Measurements from ENCODE around the gene BDKRB1. TPM values are rescaled to one million over a fixed set of nuclear protein-coding genes. Genes with fewer than 3 reads are reported as not detected.

BDKRB1 gene
- total RNA-seq, 1 donor from 2014 or later, result not detected

GRCh38 chr14:96260341-96260821, 4.4 kb downstream of the BDKRB1 start:
- ATAC-seq (no peak), DNase-seq (ENCODE audit: low spot score) (no peak)

DNA sequence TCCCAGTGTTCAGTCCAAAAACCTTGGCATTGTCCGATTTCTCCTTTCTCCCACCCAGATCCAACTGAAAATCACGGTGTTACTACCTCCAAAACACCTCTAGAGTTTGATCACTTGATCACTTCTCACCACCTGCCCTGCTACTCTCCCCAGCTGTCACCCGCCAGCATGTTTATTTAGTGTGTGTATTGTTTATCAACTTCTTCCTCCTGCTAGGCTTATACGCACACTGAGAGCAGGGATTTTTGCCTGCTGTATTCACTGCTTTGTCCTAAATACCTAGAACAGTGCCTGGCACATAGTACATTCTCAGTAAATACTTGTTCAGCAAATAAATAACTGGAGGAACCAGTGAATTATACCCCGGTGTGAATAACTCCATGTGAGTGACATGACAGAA, 5.0 kb downstream of the BDKRB1 start:
- ATAC-seq (no peak), DNase-seq (ENCODE audit: low spot score) (no peak)

GRCh38 chr14:96261772-96262655, 6.0 kb downstream of the BDKRB1 start:
- DNase-seq (ENCODE audit: low spot score) (no peak), ATAC-seq (no peak)

- ATAC-seq, result no peak
- no peak for DNase-seq (ENCODE audit: low spot score)
Observed at GRCh38 chr14:96263347-96264199, 7.6 kb downstream of the BDKRB1 start.

- no peak for DNase-seq (ENCODE audit: low spot score)
- ATAC-seq, result no peak
Observed at GRCh38 chr14:96264200-96264553, 8.2 kb downstream of the BDKRB1 start.

DNA sequence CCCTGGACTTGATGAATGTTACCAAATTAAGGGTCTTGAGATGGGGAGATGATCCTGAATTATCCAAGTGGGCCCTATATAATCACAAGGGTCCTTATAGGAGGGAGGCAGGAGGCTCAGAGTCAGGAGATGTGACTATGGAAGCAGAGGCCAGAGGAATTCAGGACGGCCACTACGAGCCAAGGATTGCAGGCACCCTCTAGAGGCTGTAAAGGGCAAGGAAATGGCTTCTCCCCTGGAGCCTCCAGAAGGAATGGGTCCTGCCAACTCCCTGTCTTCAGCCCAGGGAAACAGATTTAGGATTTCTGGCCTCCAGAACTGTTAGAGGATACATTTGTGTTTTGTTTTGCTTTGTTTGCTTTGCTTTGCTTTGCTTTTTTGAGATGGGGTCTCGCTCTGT, 8.8 kb downstream of the BDKRB1 start:
- ATAC-seq (no peak), DNase-seq (ENCODE audit: low spot score) (no peak)

GRCh38 chr14:96265383-96266095, 9.5 kb downstream of the BDKRB1 start:
- DNase-seq (ENCODE audit: low spot score) (no peak), ATAC-seq (no peak)

DNA sequence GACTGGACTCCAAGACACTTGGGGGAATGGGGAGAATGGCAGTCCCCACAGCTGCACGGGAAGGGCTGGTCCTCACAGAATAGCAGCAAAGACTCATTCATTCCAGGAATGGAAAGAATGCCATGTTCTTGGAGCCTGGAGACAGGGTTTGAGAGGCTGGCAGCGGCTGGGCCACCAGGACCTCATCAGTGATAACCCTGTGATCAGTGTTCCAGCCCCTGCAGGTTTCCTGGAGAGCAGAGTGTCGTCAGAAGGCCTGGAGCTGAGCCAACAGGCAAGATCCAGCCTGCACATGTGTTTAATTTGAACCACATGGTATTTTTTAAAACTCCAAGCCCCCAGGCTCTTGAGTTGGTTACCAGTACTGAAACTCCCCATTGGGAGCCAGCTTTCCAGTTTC, 11.3 kb downstream of the BDKRB1 start:
- ATAC-seq, result no peak
- no peak for DNase-seq (ENCODE audit: low spot score)

GRCh38 chr14:96267916-96268315, 11.9 kb downstream of the BDKRB1 start:
- DNase-seq (ENCODE audit: low spot score), result no peak

GRCh38 chr14:96268431-96269358, 12.7 kb downstream of the BDKRB1 start:
- ATAC-seq (peak; percentile 75), DNase-seq (ENCODE audit: low spot score) (no peak)

More at GRCh38 chr14:96267916-96268315, 11.9 kb downstream of the BDKRB1 start:
- ATAC-seq, result no peak

DNA sequence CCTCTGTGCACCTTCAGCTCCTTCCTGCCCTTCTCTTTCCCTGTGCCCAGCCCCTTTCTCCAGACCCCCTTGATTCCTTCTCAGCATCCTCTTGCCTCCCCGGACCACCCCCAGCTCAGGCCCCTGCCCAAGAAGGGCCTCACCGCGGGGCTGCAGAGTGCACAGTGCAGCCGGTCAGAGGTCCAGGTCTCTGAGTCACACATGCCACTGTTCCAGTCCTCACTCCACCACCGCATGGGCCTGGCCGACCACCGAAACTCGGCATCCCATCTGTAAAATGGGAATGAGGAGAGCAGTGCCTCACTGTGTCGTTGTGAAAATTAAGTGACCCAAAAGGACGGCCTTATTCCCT, 13.3 kb downstream of the BDKRB1 start:
- no peak for DNase-seq (ENCODE audit: low spot score)
- no peak for ATAC-seq

- ATAC-seq (no peak), DNase-seq (ENCODE audit: low spot score) (no peak)
Observed at GRCh38 chr14:96270565-96271420, 14.8 kb downstream of the BDKRB1 start.

DNA sequence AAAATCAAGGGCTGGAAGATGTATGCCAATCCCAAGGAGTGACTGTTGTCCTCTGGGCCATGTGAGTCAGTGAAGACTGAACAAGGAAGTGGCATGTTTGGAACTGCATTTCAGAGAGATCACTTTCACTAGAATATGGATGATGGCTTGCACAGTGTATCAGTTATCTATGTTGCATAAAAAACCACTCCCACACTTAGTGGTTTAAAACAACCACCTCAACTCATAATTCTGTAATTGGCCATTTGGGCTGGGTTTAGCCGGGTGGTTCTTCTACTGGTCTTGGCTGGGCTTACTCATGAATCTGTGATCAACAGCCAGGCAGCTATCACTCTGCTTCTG, 15.4 kb downstream of the BDKRB1 start:
- DNase-seq (ENCODE audit: low spot score) (no peak), ATAC-seq (no peak)

GRCh38 chr14:96272777-96273473, 16.9 kb downstream of the BDKRB1 start:
- DNase-seq (ENCODE audit: low spot score) (no peak), ATAC-seq (no peak)

GRCh38 chr14:96273629-96274028, 17.6 kb downstream of the BDKRB1 start:
- no peak for ATAC-seq
- DNase-seq (ENCODE audit: low spot score), result no peak

DNA sequence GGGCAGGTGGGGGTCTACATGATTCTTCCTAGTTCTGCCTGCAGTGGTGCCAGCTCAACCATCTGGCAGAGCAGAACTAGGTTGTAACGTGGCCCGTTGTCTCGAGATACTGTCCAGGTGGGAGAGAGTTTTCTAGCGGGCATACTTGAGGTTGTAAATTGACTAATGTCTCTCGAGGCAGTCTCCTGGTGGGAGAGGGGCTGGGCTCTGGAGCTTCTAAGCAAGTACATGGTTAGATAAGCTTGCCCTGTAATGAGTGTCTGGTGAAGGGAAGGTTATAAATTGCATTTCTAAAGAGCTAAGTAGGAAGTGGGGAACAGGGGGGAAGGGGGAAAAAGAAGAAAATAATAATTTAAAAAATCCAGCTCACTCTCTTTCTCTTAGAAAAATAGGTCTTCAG, 18.1 kb downstream of the BDKRB1 start:
- ATAC-seq, result no peak
- DNase-seq (ENCODE audit: low spot score), result no peak

GRCh38 chr14:96274543-96274942, 18.5 kb downstream of the BDKRB1 start:
- no peak for ATAC-seq

GRCh38 chr14:96275177-96276112, 19.4 kb downstream of the BDKRB1 start:
- DNase-seq (ENCODE audit: low spot score) (peak; percentile 71), ATAC-seq (peak; percentile 91)

More at GRCh38 chr14:96274543-96274942, 18.5 kb downstream of the BDKRB1 start:
- DNase-seq (ENCODE audit: low spot score), result no peak

Data from left lobe of liver (tissue), 2 donors.